HG02943 (cell line): Measurements from ENCODE around the gene NEK10.
"Not testable (repeated sequence)": the region's sequence is repeated elsewhere in the genome, so short reads cannot be mapped to it uniquely, and the experiment has no call there.

ENCODE experiments used
- ATAC-seq: cut with Tn5 transposase; IDR thresholded peaks from one replicate; pipeline ENCODE4 v1.9.1; 2021; ENCODE audit warnings: mild to moderate bottlenecking, low read depth, moderate library complexity; ENCODE audit not compliant: unreplicated experiment

The NEK10 gene, protein sequence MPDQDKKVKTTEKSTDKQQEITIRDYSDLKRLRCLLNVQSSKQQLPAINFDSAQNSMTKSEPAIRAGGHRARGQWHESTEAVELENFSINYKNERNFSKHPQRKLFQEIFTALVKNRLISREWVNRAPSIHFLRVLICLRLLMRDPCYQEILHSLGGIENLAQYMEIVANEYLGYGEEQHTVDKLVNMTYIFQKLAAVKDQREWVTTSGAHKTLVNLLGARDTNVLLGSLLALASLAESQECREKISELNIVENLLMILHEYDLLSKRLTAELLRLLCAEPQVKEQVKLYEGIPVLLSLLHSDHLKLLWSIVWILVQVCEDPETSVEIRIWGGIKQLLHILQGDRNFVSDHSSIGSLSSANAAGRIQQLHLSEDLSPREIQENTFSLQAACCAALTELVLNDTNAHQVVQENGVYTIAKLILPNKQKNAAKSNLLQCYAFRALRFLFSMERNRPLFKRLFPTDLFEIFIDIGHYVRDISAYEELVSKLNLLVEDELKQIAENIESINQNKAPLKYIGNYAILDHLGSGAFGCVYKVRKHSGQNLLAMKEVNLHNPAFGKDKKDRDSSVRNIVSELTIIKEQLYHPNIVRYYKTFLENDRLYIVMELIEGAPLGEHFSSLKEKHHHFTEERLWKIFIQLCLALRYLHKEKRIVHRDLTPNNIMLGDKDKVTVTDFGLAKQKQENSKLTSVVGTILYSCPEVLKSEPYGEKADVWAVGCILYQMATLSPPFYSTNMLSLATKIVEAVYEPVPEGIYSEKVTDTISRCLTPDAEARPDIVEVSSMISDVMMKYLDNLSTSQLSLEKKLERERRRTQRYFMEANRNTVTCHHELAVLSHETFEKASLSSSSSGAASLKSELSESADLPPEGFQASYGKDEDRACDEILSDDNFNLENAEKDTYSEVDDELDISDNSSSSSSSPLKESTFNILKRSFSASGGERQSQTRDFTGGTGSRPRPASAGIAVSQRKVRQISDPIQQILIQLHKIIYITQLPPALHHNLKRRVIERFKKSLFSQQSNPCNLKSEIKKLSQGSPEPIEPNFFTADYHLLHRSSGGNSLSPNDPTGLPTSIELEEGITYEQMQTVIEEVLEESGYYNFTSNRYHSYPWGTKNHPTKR

DNA sequence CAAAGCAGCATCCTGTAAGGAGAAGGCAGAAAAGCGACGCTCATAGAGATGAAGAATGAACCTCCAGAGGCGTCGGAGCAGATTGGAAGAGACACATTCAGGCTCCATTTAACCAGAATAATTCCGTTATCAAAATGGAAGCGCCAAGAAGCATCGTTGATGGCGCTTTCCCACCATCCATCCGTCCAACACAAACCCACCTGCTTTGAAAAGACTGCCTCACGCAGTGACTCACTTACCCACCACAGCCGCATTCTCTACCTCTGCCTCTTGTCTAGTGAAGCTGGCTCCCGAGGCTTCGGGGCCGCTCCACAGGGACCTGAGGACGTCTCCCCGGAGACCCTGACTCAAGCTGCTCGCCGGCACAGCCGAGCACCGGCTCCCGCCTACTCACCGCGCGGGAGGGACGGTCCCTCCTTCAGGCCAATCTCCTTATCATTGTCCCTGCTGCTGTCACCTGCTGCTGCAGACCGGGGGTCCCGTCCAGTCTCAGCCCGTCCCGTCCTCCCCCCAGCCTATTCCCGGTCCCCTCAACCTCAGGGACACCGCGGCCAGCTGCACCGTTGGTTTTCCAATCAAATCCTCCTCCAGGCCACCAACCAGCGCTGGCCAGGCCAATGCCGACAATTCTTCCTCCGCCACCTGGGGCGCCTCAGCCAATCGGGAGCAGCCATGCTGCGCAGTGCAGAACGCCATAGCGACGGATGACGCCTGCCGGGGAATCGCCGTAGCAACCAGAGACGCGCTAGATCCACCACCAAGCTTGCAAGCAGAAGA, at the start of gene NEK10:
TSS of gene NEK10 (minus strand) at position 553 of the 777 bp plus-strand sequence. CDS start 16,501 bp downstream, outside the sequence.
- ATAC-seq = peak; percentile 100

DNA sequence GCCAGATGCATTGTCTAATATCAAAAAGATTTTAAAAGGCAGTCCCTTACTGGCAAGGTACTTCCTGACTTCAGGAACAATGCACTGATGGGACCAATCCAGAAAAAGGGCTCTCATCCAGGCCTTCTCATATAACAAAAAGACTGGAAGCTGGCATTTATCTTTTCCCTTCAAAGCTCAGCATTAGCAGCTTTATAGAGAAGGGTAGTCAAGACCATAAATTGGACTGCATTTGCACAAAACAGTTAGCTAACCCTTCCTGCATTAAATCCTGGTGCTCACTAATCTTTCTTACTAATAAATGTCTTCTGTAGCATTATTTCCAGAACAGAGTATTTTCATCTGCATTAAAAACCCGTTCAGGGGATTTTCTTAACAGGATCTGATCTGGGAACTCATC, 46.0 kb upstream of the NEK10 start:
- ATAC-seq = no peak

DNA sequence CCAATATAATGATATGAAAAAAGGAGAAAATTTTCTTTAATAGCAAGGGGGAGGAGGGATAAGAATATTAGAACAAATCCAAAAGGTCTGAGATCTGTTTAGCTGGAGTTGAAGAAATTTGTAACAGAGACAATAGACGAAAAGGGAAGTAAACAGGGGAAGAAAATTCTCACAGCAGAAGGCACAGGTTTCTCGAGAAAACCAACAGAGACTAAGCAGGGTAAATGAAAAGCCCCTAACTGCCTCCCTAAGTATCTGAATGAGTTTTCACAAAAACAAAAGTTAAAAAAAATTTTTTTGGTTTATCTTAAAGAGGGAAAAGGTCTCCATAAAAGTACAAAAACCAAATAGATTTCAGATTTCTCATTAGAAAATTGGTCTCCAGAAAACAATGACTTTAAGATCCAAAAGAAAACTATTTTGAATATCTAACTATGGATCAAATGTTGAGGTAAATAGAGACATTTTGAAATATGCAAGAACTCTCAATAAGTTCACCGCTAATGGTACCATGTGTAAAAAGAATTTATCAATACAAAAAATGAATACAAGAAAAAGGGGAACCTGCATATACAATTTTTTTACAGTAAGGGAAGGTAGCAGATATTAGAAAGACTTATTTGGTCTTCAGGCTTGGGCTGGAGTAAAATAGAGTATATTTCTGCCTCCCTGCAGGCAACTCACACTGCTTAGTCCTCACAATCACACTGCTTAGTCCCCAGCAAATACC, 23.9 kb upstream of the NEK10 start:
- no peak for ATAC-seq

DNA sequence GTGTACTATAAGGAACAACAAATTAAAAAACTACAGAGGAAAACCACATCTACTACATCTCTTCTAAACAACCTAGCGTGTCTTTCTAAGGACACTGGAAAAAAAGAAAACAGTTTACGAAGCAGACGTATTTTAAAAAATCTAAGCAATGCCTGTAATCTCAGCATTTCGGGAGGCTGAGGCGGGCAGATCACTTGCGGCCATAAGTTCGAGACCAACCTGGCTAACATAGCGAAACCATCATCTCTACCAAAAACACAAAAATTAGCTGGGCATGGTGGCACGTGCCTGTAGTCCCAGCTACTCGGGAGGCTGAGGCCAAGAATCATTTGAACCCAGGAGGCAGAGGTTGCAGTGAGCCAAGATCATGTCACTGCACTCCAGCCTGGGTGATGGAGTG, 23.2 kb upstream of the NEK10 start:
- ATAC-seq = not testable (repeated sequence)

DNA sequence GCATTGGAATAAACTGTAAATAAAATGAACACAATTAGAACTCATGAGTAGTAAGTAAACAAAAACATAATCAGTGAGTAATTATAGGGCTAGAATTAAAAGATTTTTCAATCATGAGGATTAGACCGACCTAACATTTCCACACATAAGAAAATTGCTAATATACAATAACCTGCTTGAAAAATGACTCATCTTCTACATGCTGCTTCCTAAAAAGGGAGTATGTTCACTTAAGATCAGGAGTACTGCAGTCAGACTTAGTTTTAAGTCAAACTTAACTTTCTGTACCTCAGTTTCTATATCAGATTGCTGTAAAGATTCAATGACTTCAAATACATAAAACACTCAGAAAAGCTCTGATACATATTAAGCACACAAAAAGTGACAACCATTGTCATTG, 22.6 kb upstream of the NEK10 start:
- no peak for ATAC-seq

DNA sequence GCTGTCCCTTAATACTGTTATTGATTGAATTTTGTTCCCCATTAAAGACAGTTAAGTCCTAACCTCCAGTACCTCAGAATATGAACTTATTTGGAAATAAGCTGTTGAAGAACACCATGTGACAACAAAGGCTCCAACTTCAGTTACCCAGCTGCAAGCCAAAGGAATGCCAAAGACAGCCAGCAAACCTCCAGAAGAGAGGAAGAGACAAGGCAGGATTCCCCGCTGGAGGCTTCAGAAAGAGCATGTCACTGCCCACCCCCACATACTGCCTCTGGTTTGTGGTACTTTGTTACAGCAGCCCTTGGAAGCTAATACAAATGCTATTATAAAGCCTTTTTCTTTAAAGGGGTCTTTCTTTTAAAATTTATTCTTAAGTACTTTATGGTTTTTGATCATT, 18.4 kb upstream of the NEK10 start:
- no peak for ATAC-seq

DNA sequence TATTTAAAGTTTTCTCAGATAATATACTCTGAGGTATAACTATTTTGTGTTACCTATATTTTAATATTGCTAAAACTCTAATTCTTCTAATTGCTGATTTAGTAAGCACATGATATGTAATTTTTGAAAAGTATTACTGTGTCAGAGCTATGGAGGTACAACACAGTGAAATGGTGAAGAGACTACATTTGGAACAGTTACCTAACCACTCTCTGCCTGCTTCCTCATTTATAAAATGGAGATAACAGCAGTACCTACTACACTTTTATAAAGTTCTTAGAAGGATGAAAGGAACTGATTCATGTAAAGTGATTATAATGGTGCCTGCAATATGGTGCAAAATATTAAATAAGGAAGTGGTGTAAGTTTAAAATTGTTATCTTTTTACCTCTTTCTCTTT, 16.3 kb upstream of the NEK10 start:
- ATAC-seq = no peak

DNA sequence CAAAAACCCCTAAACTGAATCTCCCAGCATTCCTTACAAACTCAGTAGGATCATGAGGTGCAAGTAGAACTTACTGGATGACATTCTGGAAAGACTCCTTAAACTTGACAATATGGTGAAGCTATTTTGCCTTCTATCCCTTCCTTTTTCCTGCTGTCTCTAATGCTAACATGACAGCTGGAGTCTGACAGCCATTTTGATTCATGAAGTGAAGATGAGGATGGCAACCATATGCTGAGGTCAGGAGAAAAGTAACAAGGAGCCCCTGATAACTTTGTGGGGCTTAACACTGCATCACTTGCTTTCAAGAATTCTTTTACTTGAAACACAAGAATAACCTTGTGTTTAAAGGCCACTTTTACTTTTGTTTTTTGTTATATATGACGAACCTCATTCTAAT, 15.0 kb upstream of the NEK10 start:
- no peak for ATAC-seq

DNA sequence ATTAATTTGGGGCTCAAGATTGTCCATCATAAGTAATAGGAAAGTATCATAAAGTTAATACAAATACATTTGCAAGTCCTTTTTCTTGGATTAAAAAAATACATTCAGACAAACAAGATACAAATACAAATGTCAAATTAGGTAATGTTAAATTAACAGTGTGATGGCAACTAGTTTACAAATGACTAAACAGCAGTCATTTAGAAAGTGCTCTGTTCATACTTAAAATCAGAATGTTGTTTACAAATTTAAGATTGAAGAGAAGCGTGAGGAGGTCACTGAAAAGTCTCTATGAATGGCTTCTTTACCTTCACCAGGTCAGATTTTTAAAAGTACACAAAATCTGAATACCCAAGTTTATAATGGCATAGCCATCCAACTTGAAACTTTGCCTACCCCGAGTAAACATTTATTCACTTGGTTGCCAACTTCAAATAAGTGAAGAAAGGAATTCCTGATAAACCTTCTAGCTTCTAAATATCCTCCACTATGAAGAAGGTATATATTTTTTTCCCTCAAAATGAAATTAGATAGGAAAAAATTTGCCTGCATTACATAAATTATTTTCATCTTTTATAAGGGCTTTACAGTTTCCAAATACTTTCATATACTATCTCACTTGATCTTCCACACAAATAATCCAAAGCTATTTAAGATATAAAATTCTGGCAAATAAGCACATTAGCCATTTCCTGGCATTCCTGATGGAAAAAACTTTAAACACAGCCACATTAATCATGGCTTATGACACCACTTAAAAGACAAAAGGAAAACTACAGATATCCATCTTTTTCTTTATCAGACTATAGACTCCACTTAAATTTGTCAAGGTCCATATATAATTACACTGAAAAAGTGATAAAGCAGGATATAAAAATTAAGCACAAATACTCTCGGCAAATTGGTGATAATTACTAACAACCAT, 11.5 kb upstream of the NEK10 start:
- no peak for ATAC-seq

DNA sequence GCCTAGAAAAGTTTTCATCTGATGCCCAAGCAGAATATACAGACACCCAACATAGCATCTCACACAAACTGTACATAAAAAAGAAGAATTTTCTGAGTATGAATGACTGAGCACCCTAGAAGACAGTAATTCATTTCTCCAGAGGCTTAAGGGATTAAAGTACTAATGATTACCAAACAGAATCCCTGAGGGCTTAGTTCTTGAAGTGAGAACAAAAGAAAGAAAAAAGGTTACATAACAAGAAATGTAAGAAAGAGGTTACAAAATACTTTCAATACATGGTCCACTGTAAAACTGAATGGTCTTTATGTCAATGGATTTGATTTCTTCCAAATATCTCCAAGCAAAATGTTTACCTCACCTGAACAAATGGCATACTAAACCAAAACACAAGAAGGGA, 9.1 kb upstream of the NEK10 start:
- no peak for ATAC-seq

DNA sequence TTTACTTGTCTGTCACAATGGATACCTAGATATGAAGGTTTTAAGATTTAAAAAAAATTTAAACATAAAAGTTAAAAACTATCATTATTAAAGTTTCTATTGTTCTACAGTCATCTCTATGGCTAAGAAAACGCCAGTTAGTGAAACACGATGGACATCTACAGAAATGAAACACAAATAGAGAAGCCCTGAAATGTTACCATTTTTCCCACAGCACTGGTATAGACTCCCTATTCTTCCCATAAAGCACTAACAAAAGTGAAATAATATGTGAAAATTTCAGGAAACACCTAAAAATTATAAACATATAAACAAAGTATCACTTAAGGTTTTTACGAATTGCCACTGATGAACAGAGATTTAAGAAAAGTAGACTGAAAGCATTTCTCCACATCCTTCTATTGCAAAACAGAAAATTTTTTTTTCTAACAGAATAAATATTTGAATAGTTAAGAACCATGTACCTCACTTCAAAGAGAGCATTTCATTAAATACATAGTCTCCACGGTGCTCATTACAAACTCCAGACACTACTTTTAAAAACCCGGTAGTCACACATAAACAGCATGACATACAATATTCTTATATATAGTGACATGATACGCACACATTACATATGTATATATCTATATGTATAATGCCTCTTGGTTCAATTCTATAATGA, 7.1 kb upstream of the NEK10 start:
- ATAC-seq = no peak

DNA sequence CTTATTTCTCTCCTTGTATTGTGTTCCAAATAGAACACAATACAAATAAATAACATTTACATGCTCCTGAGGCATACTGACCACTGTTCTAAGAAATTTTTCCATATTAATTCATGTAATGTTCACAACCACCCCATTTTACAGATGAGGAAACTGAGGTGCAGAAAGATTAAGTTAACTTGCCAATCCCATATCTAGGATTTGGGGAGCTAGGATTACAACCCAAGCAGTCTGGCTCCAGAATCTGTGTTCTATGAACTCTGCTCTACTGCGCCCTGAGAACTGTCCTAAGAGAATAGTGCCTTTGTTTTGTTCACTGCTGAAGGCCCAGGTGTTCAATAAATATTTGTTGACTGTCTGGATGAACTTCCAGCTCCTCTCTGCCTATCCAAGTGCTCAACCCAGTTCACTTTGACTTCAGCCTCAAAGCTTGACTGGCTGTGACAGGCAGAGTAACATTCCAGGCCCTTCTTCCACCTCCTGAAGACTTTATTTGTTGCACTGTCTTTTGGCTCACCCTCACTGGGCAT, 3.1 kb downstream of the NEK10 start:
- ATAC-seq = no peak

DNA sequence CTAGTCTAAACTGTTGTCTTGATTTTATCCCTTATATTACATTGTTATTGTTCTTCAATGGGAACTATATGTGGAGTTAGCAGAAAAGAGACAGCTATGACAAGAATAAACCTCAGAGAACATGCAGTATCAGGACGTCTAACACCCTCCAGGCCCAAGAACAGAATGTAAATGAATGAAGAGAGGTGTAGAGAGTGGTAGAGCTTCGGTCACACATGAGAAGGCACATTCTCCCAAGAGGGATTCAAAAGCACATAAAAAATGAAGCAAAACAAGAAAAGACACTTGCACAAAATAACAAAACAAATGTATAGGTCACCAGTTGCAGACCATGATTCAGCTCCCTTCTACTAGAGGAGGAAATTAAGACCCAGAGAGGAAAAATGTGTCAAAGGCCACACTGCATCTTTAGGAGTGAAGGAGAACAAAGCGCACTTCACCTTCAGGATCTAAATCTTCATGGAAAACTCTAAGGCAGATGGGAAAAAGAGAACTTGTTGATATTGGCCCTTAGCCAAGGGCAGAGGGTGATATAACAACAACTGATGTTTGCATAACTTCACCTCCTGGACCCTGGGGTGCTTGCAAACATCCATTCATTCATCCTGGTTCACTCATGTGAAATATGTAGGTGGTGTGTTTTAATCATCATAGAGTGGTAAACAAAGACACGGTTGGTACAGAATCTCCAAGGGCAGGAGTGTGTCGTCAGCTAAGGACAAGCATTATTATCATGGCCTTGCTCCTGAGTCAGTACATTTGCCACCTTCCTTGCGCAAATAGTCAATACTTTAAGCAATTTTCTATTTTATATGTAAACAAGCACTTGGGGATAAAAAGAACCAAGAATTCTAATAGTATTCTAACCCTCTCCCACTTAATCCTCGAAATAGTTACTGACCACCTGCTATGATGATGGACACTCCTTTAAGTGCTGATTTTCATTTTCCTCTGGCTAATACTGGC, 8.8 kb downstream of the NEK10 start:
- ATAC-seq = peak; percentile 42

DNA sequence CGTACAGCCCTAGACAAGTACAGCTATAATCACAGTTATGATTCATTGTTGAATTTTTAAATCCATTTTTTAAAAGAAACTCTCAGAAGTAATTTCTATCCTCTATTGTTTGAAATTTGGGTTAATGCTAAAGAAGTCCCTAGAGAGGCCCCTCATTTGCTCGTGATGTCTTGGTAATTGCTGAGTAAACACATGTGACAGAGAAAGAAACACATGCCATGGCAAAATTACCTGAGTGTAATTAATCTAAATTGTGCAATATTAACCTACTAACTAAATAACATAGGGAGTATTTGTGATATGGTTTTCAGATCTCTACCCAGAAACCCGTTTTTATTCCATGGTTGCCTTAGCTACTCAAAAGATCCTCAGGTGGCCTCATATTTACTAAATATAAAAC, 10.8 kb downstream of the NEK10 start:
- ATAC-seq = no peak

DNA sequence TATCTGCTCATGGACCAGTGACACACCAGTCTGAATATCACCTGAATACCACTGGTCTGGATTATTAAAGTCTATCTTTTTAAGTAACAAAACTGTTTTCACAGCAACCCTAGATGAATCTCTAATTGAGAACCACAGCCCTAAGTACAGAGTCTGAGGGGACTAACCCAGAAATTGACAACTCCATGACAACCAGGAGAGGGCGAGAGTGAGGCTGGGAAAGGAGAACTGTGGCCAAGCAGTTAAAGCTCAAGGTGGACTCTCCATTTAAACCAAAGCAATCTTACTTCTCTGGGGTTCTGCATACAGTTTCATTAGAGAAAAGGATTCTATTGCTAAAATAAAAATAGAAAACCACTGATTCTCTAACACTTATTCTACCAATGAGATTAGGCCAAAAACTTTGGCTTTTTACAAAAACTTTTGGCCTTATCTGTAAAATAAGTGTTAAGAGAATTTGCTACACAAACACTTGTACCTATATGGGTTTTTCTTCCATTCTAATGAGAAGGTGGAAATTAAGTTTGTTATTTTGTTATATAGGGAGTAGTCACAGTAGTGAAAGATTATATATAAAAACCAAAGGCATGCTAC, 11.4 kb downstream of the NEK10 start:
- ATAC-seq = peak; percentile 82

DNA sequence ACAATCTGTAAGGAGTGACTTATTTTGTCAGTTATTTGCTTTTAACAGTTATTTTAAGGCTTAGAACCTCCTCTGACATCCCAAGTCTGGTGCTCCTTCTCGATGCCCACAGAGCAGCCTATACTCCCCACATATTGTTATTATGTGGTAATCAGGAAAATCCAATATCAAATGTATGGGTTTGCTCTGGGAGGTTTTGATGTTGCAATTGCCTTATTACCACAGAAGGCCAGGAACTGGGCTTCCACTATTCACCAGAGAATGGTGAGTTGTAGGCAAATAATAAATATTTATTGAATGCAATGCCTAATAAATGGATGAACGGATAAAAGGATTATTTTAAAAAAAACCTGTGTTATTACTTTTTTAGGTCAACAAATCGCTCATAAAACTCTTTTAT, 12.2 kb downstream of the NEK10 start:
- ATAC-seq = no peak
